ENCODE results near the gene MSANTD3.
"Not testable (repeated sequence)": the region's sequence is repeated elsewhere in the genome, so short reads cannot be mapped to it uniquely, and the experiment has no call there.

The MSANTD3 gene

DNA sequence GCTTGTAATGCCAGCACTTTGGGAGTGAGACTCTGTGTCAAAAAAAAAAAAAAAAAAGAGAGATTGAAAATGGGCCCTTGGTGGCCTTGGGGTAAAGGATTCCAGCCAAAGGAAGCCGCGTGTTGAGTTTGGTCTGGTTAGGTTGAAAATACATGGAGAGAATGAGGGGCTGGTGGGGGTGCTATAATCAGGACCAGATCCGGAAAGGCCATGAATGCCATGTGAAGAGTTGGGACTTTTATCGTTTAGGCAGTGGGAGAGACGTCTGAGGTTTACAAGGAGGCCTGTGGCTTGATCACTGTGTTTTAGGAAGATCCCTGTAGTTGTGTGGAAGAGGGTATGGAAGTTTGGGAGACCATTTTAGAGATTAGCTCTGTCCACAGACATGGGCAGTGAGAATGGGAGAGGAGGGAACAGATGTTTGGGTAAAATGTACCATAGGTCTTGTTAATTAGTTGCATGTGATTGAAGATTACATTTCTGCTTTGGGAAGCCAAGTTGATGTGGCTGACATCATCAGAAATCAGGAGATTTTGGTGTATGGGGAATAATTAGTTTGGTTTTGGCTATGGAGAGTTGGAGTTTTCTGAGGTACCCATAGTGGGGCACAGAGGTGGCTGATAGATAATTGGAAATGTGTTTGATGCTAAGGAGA lies 3.5 kb downstream of the MSANTD3 start:
- no peak for TF ChIP-seq CTCF (conservative IDR thresholded peaks at IDR 0.05; ENCODE audit: low read length)
- H3K4me3 ChIP-seq (ENCODE audit: low read length), result no peak overlapping the region; the same call in 1 of the 2 replicates
- peak; percentile 55 for DNase-seq (ENCODE audit: low read depth)

DNA sequence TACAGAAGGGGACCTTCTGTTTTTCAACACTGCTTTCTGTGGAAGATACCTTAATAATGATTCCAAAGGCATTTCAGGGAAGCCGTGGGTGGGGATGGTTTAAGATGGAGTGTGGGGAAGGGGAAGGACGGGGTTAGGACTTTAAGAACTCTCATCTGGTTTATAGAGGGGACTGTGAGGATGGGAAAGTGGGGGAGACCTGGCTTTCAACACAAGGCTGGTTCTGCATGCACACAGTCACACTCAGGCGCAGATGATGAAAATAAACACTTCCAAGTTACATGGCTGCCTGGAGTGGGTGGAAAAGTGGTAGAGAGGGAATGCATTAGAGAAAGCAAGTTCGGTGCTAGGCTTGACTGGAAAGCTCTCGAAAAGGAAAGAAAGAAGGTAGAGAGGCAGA lies 4.9 kb downstream of the MSANTD3 start:
- DNase-seq (ENCODE audit: low read depth), result no peak
- no peak for TF ChIP-seq CTCF (conservative IDR thresholded peaks at IDR 0.05; ENCODE audit: low read length)

DNA sequence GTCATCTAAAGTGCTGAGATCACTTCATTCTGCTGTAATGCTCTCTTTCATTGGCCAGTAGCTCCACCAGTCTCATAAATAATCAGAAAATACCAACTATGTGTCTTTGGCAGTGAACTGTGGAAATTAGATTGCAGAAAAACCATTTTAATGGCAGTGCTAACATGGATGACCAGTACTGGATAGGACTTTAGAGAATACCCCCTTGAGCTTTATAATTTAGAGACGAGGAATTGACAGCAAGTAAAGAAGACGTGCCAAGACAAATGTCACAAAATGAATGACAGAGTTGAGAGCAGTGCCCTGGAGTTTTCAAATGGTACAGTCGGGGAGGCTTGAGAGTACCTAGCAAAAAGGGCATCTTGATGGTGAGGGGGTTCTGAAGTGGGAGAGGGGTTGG lies 5.8 kb downstream of the MSANTD3 start:
- TF ChIP-seq CTCF (conservative IDR thresholded peaks at IDR 0.05; ENCODE audit: low read length), result no peak
- H3K4me3 ChIP-seq (ENCODE audit: low read length), result no peak overlapping the region
- no peak for DNase-seq (ENCODE audit: low read depth)

More for the DNA sequence above, 4.9 kb downstream of the MSANTD3 start:
- H3K4me3 ChIP-seq (ENCODE audit: low read length), result no peak overlapping the region

DNA sequence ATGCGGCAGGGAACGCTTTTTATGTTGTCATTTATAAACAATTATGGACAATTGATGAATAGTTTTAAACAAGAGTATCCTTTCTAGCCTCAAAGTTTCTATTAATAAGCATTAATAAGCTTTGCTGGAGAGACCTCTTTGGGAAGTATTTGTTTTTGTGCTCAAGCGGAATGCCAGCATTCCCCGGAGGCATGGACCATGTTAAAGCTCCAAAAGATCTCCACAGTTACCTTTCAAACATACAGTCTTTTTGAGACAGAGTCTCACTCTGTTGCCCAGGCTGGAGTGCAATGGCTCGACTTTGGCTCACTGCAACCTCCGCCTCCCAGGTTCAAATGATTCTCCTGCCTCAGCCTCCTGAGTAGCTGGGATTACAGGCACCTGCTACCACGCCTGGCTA lies 9.6 kb downstream of the MSANTD3 start:
- no peak overlapping the region for H3K4me3 ChIP-seq (ENCODE audit: low read length)
- no peak for TF ChIP-seq CTCF (conservative IDR thresholded peaks at IDR 0.05; ENCODE audit: low read length)
- no peak for DNase-seq (ENCODE audit: low read depth)

DNA sequence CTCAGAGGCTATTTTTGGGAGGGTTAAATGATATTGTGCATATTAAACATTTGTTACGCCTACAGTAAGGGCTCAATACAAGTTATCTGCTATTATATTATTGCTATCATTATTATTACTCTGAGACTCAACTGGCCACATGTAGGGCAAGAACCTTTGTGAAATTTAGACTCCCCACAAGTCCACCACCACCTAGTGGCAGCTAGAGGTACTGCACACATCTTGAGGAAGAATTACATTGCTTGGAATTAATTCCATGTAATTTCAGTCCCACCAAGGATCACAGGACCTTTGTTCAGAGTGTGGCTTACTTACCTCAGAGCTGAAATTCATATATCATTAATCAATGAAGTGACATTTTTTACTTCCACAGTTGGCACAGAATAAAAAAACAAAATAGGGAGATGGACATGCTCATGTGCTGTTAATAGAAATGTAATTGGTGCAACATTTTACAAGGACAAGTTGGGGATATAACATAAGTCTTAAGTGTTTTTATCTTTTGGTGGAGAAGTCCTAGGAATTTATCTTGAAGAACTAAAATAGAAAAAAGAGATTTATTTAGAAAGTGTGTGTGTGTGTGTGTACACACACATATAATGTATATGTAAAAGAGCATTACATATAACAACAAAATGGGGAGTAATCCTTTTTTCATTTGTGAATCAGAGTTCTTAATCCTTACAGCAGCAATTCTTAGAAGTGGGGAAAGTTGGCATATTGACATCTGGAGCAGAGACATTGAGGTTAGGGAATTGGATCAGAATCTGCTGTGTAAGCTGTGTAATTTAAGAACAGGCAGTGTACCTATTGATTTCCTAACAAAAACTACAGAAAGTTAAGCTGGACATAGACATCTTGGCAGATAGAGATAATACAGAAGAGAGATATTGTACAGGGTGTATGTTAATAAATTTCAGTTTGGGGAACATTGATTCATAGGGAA lies 11.2 kb downstream of the MSANTD3 start:
- peak; percentile 98 for TF ChIP-seq CTCF (conservative IDR thresholded peaks at IDR 0.05; ENCODE audit: low read length)
- peak; percentile 76 for DNase-seq (ENCODE audit: low read depth)
- H3K4me3 ChIP-seq (ENCODE audit: low read length), result no peak overlapping the region

DNA sequence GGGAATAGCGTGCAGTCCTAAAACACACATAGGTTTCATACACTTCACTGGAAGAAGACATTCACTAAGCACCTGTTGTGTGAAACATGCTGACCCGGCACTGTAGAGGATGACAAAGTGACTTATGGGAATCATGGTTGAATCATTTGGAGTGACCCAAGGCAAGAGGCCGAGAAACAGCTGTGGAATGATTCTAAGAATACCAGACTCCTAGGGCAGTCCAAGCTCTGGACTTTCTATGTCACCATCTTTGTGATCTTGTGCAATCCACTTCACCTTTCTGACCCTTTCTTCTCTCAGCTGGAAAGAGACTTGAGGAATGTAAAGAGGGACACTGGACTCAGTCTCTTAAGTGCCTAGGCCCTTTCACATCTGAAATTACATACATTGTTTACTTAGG lies 13.1 kb downstream of the MSANTD3 start:
- peak; percentile 70 for DNase-seq (ENCODE audit: low read depth)
- H3K4me3 ChIP-seq (ENCODE audit: low read length), result no peak overlapping the region
- TF ChIP-seq CTCF (conservative IDR thresholded peaks at IDR 0.05; ENCODE audit: low read length), result no peak

DNA sequence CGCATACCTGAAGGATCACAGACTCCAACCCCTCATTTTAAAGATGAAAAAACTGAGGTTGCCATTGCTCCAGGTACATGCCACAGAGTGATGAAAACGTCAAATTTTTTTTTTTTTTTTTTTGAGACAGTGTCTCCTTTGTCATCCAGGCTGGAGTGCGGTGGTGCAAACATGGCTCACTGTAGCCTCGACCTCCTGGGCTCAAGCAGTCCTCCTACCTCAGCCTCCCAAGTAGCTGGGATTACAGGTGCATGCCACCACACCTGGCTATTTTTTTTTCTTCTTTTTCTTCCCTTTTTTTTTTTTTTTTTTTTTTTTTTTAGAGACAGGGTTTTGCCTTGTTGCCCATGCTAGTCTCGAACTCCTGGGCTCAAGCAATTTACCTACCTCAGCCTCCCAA lies 13.5 kb downstream of the MSANTD3 start:
- not testable (repeated sequence) for H3K4me3 ChIP-seq (ENCODE audit: low read length); DNase-seq (ENCODE audit: low read depth)
